GM19238 (cell line): Measurements from ENCODE around the gene NRAP.

Experiments
- DNase-seq: peaks from one replicate; pipeline ENCODE4 v3.0.0; 2011; ENCODE audit warnings: low spot score; ENCODE audit not compliant: insufficient read length

Gene NRAP, protein sequence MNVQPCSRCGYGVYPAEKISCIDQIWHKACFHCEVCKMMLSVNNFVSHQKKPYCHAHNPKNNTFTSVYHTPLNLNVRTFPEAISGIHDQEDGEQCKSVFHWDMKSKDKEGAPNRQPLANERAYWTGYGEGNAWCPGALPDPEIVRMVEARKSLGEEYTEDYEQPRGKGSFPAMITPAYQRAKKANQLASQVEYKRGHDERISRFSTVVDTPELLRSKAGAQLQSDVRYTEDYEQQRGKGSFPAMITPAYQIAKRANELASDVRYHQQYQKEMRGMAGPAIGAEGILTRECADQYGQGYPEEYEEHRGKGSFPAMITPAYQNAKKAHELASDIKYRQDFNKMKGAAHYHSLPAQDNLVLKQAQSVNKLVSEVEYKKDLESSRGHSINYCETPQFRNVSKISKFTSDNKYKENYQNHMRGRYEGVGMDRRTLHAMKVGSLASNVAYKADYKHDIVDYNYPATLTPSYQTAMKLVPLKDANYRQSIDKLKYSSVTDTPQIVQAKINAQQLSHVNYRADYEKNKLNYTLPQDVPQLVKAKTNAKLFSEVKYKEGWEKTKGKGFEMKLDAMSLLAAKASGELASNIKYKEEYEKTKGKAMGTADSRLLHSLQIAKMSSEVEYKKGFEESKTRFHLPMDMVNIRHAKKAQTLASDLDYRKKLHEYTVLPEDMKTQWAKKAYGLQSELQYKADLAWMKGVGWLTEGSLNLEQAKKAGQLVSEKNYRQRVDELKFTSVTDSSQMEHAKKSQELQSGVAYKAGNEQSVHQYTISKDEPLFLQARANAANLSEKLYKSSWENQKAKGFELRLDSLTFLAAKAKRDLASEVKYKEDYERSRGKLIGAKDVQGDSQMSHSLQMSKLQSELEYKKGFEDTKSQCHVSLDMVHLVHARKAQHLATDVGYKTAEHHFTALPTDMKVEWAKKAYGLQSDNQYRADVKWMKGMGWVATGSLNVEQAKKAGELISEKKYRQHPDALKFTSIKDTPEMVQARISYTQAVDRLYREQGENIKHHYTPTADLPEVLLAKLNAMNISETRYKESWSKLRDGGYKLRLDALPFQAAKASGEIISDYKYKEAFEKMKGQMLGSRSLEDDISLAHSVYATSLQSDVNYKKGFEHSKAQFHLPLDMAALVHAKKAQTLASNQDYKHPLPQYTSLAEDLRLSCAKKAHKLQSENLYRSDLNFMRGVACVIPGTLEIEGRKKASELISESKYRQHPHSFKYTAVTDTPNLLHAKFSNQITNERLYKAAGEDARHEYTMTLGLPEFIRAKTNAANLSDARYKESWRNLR (N-terminal part only)

DNA sequence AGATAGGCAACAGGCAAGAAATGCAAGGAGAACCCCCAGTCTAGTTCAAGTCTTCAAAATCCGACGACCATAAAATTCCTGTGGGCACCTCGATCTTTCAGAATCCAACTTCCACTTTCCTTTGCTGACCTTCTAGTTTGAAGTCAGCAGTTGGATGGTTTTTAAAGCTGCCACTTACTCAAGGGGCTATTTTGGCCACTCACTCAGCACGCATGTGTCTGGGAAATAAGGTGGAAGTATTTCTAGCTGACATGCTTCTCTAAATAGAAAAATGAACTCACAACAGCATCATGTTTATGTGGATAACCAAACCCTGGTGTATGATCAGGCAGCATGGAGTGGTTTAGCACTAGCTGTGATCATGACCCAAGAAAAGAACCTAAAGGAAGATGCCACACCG lies at the start of gene NRAP:
TSS of gene NRAP (minus strand) at position 134 of the 400 bp plus-strand sequence. CDS start 159 bp downstream, outside the sequence.
- DNase-seq, result no peak

DNA sequence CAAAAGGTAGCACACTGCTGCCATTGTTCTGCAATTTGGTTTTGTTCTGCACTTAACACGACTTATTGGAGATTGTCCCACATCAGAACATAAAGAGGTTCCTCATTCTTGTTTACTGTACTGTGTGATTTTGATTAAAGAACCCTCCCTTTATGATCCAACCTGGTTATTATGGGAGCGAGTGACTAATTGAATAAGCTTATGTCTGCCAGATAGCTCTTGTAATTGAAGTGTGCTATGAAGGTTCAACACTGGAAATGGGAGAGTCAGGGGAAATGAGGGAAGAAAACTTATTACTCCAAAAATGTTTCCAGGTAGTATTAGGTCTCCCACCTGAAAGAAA lies 49.8 kb upstream of the NRAP start:
- no peak for DNase-seq

DNA sequence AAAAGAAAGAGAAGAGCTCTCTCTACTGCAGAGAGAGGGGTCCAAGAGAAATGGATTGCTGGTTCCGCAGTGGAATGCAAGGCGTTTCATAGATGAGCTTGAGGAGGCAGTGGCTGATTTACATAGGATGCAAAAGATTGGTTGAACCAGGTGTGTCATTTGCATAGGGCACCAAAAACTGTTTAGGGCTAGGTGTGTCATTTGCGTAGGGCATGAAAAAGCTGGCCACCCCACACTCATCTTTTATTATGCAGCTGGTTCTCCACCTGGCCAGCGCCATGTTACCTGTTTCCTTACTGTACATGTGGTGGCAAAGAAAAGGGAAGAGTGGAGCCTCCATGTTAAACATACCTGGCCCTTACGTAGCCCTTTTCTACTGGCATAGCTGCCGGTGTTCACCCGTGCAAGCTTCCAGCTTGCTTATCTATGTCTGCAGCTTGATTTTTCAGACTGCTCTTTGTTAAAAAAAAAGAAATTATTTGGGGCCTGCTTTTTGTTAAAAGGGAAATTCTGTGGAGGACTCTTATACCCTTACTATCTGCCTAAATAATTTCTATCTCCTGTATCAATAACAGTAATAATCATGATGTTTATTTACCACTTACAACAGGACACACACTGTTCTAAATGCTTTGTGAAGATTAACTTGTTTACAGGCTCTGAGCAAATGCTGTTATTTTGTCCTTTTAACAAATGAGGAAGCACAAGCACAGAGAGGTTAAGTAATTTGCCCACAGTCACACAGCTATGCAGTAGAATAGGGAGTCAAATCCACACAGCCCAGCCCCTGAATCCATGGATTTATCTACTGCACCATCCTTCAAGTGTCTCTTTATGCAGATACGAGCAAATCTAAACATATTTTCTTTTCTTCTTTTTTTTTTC lies 49.2 kb upstream of the NRAP start:
- DNase-seq, result no peak

DNA sequence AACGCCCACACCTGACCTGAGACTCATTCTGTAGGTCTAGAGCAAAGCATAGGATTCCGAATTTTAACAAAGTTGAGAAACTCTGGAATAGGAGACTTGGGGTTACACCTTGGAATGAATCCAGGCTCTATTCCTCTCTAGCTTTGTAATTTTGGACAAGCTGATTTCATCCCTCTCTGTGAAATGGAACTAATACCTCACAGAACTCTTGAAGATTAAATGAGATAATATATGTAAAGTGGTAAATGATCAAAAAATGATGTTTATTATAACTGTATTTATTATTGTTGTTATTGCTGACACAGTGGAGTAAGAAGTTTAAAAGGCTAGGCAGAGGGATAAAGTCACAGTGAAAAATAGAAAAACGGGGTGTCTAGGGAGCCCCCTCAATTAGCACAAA lies 48.2 kb upstream of the NRAP start:
- no peak for DNase-seq

DNA sequence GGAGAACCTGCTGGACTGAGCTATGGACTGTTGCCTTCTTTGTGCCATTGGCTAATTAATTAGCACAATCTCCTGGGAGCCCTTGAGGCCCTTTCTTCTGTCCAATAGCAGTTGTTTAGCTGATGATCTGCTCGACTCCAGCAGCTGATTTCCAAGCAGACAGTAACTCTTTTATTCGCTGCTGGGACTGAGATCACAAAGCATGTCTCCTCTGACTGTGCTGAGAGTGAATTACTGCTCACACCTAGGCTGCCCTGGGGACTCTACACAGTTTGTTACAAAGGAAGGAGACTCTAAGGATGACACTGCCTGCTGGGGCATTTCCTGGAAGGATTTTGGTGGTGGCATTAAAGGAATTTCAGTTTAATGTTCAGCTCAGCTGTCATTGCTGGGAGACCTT lies 47.3 kb upstream of the NRAP start:
- no peak for DNase-seq

DNA sequence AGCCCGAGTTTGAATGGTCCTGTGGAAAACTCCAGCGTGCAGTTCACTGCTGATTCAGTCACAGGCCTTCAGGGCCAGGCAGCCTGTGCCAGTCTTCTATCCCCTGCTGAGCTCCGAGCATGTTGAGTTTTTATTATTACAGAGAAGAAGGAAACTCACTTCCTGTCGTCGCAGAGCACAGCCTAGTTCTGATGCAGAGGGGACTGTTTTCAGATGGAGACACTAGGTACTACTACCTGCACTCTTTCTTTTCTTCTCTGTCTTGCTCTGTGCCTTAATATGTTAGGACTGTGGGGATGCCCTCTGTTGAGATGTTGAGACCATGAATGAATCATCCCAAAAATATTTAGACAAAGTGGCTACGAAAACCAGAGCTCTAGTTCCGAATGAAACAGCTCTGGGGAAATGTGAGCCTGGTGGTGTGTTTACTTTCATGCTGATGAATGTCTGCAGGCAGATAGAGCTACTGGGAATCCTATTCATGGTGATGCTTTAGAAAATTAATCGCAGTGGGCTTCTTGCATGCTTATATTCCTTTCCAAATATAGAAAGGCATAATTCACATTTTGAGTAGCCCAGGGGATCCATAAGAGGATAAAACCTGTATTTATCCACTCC lies 45.5 kb upstream of the NRAP start:
- DNase-seq, result no peak

DNA sequence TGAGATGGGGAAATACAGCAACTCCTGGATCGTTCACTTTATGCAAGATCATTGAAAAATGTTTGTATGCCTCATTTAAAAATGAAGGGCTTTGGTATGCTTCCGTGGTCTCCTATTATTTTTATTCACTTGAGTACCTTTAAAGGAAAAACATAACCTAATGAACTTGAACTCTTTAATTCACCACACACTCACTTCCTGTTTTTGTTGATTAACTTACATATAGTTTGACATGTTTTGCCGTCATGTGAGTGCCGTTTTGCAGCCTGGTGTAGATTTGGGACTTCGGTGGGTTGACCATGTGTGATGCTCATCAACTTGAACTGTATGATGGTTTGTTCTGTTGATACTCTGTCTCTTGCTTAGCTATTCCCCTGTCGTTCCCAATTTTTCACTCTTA lies 44.8 kb upstream of the NRAP start:
- DNase-seq, result no peak

DNA sequence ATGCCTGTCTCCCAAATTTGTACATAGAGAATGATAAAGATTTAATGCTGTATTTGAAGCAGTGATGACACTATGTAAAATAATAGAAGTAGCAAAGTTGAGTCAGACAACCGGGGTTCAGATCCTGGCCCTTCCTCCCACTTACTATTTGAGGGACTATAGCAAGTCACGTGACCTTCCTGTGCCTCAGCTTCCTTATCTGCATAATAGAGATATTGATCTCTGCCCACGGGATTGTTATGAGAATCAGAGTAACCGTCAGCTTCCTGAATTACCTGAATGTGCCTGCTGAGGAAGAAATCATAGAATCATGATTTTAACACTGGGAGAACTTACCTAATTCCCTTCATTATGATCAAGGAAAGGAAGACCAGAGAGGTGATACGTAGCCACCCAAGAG lies 42.8 kb upstream of the NRAP start:
- DNase-seq, result no peak

DNA sequence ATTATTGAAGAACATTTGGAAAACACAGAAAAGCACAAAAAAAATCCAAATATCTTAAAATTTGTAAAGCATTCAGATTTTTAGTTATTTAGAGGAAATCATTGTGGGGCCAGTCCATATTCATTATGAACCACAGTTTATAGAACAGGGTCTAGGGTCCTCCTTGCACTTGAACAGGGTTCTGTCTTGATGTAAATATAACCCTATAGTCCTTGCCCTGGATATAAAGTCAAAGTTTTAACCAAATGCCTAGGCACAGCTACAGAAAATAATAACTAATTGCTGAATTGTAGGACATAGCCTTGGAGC lies 41.5 kb upstream of the NRAP start:
- DNase-seq, result no peak

DNA sequence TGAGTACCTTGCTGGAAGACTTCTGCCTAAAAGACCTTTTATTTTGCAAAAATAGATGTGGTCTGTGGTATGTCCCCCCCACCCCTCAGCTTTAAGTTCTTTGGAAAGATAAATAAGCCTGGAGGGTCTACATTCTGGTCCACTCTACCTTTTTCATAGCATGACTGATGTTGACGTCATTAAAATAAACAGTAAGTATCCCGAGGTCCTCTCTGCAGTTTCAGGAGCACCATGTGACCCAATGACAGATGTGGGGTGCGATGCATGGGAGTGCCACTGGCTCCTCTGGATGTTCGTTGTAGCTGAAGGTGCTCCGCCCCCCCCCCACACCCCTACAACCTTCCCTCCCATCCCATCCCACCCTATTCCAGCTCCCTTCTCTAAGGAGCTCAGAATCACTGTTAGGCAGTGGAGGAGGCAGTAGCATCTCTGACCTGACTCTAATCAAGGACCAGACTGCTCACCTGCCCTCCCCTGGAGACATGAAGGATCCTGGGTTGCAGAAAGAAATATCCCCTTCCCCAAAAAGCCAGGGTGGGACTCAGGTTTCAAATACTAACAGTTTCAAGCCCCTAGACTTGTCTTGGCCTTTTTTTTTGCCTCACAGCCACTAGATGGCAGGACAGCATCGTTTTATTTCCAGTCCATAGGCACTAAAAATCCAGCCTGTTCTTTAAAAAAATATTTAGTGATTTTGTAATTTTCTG lies 40.9 kb upstream of the NRAP start:
- DNase-seq, result no peak

DNA sequence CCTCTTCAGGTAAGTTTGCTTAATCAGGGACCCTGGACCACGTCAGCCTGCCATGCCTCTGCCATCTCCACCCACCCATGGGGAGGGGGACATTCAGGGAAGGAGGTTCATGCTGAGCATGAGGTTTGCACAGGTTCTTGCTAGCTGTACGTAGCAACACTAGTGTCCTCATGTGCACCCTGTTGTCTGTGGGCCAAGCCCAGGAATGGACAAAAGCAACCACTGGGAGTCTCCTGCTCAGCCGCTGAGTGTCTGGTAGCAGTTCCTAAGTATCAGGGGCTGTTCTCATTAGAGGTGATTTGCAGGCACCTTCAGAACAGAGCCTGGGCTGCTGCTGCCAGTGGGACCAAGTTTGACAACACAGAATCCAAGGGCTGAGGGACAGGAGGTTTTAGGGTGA lies 33.8 kb upstream of the NRAP start:
- no peak for DNase-seq

DNA sequence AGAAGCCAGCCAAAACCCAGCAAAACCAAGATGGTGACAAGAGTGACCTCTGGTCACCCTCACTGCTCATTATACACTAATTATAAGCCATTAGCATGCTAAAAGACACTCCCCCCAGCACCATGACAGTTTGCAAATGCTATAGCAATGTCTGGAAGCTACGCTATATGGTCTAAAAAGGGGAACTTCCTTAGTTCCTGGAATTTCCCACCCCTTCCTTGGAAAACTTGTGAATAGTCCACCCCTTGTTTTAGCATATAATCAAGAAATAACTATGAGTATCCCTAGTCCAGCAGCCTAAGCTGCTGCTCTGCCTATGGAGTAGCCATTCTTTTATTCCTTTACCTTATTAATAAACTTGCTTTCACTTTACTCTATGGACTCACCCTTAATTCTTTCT lies 31.9 kb upstream of the NRAP start:
- DNase-seq, result no peak

DNA sequence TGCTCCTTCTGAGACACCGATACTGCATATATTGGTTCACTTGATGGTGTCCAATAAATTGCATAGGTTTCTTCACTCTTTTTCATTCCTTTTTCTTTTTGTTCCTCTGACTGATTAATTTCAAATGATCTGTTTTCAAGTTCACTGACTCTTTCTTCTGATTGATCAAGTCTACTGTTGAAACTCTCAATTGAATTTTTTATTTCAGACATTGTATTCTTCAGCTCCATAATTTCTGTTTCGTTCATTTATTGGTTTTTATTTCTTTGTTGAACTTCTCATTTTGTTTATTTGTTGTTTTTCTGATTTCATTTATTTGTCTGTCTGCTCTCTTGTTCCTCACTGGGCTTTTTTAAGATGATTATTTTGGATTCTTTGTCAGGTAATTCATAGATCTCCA lies 29.5 kb upstream of the NRAP start:
- no peak for DNase-seq

DNA sequence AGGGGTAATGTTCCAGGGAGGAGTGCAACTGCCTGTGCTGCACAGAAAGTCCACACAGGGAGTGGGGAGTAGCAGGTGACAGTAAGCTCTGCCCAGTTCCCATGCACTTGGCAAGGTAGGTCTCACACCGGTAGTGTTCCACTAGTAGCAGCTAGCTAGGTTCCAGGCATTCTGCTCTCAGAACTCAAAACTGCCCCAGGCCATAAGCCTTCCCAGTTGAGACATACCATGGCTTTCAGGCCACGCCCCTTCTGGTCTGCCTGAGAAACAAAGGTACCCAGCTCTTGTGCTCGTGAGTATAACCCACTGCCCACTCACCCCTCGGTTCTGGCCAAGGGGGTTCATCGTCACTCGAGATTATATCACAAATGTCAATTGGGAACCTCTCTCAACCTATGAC lies 28.4 kb upstream of the NRAP start:
- DNase-seq, result no peak

DNA sequence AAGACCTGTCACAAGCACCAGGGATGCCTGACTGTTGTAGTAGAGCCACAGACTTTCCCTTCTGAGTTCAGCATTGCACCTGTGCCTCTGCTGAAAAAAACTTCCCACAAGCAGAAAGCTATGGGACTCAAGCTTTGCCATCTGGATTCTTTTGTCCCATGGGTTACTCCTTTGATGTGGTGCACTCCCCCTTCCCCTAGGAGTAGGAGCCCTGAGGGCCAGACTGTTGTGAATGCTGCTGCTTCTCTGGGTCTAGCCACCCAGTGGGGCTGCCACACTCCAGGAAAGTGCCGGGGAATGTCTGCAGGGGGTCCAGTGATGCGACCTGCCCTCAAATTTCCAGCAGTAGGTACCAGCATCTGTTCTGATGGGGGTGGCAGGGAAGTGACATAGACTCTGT lies 27.5 kb upstream of the NRAP start:
- DNase-seq, result no peak

DNA sequence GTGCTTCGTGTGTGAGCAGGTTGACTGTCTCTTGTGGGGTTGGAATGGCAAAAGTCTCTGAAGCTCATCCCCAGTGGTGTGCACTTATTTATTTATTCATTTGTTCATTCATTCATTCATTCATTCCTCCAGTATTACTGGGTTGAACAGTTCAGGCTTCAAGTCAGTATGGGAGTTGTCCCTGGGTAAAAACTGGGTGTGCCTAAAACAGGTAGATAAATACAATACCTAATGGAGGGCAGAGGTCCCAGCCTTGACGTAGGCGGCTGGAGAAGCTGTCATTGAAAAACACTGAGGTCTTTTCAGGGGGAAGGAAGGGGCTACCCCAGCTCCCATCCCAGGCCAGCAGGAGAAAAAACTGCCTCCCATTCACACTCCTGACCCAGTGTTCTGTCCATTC lies 26.9 kb upstream of the NRAP start:
- DNase-seq, result no peak

DNA sequence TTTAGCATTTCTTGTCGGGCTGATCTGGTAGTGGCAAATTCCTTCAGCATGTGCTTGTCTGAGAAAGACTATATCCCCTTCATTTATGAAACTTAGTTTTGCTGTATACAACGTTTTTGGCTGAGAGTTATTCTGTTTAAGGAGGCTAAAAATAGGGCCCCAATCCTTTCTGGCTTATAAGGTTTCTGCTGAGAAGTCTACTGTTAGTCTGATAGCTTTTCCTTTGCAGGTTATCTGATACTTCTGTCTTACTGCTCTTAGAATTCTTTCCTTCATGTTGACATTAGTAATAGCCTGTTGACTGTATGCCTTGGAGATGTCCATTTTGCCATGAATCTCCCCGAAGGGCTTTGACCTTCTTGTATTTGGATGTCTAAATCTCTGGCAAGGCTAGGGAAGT lies 25.7 kb upstream of the NRAP start:
- DNase-seq, result no peak

DNA sequence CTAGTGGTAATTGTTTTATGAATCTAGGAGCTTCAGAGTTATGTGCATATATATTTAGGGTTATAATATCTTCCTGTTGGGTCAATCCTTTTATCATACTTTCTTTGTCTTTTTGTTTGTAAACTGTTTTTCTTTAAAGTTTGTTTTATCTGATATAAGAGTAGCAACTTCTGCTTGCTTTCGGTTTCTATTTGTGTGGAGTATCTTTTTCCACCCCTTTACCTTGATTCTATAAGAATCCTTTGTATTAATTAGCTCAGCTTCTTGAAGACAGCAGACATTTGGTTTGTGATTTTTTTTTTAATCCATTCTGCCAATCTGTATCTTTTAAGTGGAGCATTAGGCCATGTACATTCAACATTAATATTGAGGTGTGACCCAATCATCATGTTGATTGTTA lies 25.2 kb upstream of the NRAP start:
- no peak for DNase-seq

DNA sequence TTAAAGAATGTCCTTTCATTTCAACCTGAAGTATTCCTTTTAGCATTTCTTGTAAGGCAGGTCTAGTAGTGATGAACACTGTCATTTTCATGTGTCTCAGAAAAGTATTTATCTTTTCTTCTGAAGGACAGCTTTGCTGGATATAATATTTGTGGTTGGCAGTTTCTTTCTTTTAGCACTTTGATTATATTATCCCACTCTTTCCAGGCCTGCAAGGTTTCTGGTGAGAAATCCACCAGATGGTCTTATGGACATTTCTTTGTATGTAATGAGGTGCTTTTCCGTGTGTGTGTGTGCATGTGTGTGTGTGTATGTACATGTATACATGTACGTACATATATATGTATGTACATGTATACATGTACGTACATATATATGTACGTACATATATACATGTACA lies 23.2 kb upstream of the NRAP start:
- no peak for DNase-seq

DNA sequence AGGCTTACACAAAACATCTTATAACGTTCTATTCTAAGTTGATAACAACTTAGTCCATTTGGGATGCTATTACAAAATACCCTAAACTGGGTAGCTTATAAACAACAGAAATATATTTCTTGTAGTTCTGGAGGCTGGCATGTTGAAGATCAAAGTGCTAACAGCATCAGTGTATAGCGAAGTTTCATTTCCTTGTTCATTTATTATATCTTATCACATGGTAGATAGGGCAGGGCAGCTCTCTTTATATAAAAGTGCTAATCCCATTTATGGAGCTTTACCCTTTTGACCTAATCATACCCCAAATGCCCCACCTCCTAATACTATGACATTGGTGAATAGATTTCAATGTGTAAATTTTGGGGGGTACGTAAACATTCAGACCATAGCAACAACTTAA lies 22.2 kb upstream of the NRAP start:
- DNase-seq, result no peak
